ACC112 (cell line): ENCODE measurements around the gene ZFP36.
A peak's percentile ranks its signal among the peaks of the same experiment; 100 is the strongest.
"Not testable (repeated sequence)": the region's sequence is repeated elsewhere in the genome, so short reads cannot be mapped to it uniquely, and the experiment has no call there.

Experiments used
- H2AFZ ChIP-seq: fragments of 200-600 bp; sonication (generic); one replicate; pipeline ENCODE4 v1.6.0; 2017; ENCODE audit warnings: antibody characterized with exemption, low read length; ENCODE audit not compliant: unreplicated experiment
- H3K27ac ChIP-seq: fragments of 200-600 bp; sonication (generic); 2 replicates; pipeline ENCODE4 v1.5.1; 2014; ENCODE audit warnings: low read depth, mild to moderate bottlenecking, antibody characterized with exemption, low read length, moderate library complexity
- H3K27me3 ChIP-seq: fragments of 200-600 bp; sonication (generic); 2 replicates; pipeline ENCODE4 v1.6.1; 2014; ENCODE audit warnings: mild to moderate bottlenecking, antibody characterized with exemption, low read length, moderate library complexity, mixed read lengths; ENCODE audit not compliant: insufficient read depth
- H3K36me3 ChIP-seq: fragments of 200-600 bp; sonication (generic); 2 replicates; pipeline ENCODE4 v1.6.1; 2016; ENCODE audit warnings: mild to moderate bottlenecking, antibody characterized with exemption, low read length, moderate library complexity, mixed read lengths; ENCODE audit not compliant: insufficient read depth
- H3K4me1 ChIP-seq: fragments of 200-600 bp; sonication (generic); one replicate; pipeline ENCODE4 v1.6.1; 2016; ENCODE audit warnings: low read length, mixed read lengths; ENCODE audit not compliant: insufficient read depth, unreplicated experiment, control insufficient read depth
- H3K4me3 ChIP-seq: fragments of 200-600 bp; sonication (generic); 2 replicates; pipeline ENCODE4 v1.5.1; 2014; ENCODE audit warnings: mild to moderate bottlenecking, low read depth, low read length
- H3K79me2 ChIP-seq: fragments of 200-600 bp; sonication (generic); one replicate; pipeline ENCODE4 v1.6.0; 2016; ENCODE audit warnings: low read length; ENCODE audit not compliant: control insufficient read depth, unreplicated experiment, insufficient read depth

The ZFP36 gene

DNA sequence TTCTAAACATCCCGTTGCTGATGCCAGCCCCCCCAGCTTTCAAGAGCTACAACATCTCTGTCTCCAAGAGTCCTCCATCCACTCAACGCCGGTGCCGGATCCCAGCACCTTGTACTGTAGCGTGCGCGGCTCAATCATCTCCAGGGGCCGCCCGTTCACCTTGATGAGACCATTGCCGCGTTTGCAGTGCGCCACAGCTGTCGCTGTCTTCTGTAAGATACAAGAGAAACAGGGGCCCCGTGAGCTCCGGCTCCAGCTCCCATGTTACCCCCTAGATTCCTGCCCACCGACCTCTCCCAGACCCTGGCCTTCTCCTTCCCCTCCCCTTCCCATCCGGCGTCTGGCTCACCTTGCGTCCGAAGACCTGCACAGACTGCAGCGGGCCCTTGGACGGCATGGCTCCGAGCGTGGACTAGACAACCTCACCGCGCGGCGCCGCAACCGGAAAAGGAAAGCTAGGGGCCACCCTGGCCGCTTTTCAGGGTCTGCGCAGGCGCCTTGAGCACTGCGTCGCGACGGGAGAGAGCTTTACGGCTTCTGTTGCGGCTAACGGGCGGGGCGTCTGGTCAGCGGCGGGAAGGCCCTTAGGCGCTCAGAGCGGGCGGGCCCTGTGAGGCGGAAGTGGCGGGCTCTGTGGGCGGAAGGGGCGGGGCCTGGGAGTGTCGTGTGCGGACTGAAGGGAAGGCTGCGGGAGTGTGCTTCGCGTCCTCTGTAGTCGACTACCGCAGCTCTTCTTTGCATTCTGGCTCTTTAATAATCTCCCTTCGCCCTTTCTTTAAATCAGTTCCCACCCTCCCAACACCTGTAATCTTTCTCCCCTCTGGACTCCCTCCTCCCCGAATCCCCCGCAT, 29.1 kb downstream of the ZFP36 start, which contains the start of gene RPS16:
TSS of gene RPS16 (minus strand) at position 451 of the 851 bp plus-strand sequence. CDS start at position 397, 54 bp downstream.
- peak within 1 kb of the TSS; percentile 73 for H3K27ac ChIP-seq

DNA sequence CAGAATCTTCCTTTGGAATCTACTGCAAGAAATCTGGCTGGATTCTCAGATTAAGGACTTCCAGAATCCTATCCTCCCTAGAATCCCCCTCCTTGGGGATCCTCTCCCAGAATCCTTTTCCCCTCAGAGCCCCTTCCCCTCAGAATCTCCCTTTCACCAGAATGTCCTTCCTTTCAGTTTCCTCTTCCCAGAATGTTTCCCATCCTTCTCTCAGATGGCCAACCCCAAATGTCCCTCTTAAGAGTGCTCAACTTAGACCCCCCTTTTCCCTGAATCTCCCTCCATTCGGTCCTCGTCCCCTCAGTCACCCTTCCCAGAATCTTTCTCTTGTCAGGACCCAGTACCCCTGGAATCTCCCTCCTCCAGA, 29.7 kb downstream of the ZFP36 start:
- Histone ChIP-seq H3K27ac (peak overlapping the region; percentile 47), H3K4me1 (peaks cover 11% of the 10 kb centered on the region), H2AFZ (no peak overlapping the region), H3K79me2 (peaks cover 25% of the 10 kb centered on the region), H3K36me3 (peaks cover 18% of the 10 kb centered on the region; the same call in 1 of the 2 replicates), H3K4me3 (peak overlapping the region; percentile 92), H3K27me3 (no peaks in the 10 kb centered on the region)

More for the DNA sequence above, 29.1 kb downstream of the ZFP36 start, which contains the start of gene RPS16:
- no peaks in the 10 kb centered on the region for H3K27me3 ChIP-seq
- no peak within 1 kb of the TSS for H2AFZ ChIP-seq
- peaks cover 25% of the 10 kb centered on the region for H3K79me2 ChIP-seq
- H3K36me3 ChIP-seq = peaks cover 18% of the 10 kb centered on the region; the same call in 1 of the 2 replicates
- peak within 1 kb of the TSS; percentile 92 for H3K4me3 ChIP-seq
- H3K4me1 ChIP-seq = peaks cover 11% of the 10 kb centered on the region

DNA sequence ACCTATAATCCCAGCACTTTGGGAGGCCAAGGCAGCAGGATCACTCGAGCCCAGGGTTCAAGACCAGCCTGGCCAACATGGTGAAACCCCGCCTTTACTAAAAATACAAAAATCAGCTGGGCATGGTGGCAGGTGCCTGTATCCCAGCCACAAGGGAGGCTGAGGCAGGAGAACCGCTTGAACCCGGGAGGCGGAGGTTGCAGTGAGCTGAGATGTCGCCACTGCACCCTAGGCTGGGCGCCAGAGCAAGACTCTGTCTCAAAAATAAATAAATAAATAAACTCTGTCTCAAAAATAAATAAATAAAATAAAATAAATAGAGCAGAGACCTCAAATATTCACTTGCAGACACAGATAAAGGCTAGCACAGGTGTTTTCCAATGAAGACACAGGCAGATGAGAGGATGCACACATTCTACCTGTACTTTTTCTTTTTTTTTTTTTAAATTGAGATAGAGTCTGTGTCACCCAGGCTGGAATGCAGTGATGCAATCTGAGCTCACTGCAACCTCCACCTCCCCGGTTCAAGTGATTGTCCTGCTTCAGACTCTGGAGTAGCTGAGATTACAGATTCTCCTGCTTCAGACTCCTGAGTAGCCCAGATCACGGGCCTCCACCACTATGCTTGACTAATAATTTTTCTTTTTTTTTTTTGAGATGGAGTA, 31.8 kb downstream of the ZFP36 start:
- peaks cover 12% of the 10 kb centered on the region; the same call in 1 of the 2 replicates for H3K36me3 ChIP-seq
- no peak overlapping the region for H3K27ac ChIP-seq
- no peak overlapping the region for H2AFZ ChIP-seq
- no peak overlapping the region for H3K4me3 ChIP-seq
- H3K27me3 ChIP-seq = no peaks in the 10 kb centered on the region
- H3K79me2 ChIP-seq = peaks cover 23% of the 10 kb centered on the region
- H3K4me1 ChIP-seq = peaks cover 10% of the 10 kb centered on the region

DNA sequence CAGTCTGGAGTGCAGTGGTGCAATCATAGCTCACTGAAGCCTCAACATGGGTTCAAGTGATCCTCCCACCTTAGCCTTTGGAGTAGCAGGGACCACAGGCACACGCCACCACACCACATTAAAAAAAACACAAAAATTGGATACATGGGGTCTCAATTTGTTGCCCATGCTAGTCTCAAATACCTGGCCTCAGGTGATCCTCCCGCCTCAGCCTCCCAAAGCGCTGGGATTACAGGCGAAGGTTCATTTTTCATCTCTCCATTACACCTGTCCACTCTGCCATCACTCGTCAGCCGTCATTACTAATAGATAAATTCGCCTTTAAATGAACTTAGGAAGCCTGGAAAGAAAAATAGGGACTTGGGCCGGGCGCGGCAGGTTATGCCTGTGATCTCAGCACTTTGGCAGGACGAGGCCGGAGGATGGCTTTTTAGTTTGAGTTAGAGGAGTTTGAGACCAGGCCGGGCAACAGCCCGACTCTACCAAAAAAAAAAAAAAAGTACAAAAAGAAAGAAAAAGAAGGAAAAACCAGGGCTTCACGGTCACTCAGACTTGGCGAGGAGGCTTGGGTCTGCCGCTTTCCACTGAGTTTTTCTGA, 38.0 kb downstream of the ZFP36 start:
- peak overlapping the region; percentile 65 for H2AFZ ChIP-seq
- H3K27me3 ChIP-seq = no peaks in the 10 kb centered on the region
- peaks cover 15% of the 10 kb centered on the region for H3K4me1 ChIP-seq
- peaks cover 50% of the 10 kb centered on the region for H3K79me2 ChIP-seq
- H3K27ac ChIP-seq = peak overlapping the region; percentile 89
- no peaks in the 10 kb centered on the region for H3K36me3 ChIP-seq
- peak overlapping the region; percentile 98 for H3K4me3 ChIP-seq

DNA sequence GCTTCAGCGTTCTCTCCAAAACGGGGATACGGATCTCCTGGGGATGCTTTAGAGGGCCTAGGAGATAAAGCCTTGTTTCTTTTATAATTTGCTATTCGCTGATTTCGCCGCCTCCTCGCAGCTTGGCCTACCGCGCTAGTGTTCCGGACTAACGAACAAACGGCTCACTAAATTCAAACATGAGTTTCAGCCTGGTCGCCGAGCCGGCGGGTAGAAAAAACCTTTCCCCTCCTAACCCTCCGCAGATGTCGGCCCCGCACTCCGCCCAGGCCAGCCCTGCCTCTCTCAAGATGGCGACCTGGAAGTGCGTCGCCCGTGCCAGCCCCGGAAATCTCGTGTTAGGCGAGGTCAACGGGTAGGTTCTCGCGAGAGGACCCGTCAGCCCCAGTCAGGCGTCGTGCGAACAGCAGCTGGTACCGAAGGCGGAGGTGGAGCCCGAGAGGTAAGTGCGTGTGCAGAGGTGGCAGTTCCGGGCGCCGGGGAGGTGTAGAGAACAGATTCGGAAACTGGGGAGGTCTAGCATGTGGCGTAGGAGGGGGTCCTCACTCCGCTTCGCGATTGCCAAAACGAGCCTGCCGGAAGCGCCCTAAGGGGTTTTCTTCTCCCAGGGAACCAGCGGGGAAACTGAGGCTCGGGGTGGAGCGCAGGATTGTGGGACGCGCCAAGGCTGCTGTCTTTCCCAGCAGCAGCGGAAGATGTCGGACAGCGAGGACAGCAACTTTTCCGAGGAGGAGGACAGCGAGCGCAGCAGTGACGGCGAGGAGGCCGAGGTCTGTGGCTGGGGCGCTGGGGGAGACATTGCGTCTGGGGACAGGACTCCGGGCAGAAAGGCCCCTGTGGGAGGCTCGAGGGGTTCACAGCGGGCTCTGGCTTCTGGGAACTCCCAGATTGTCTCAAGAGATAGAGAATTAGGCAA, 38.8 kb downstream of the ZFP36 start, which contains the start of gene SUPT5H:
TSS of gene SUPT5H (plus strand) at position 387 of the 916 bp plus-strand sequence. CDS start at position 696, 309 bp downstream.
- peaks cover 15% of the 10 kb centered on the region for H3K4me1 ChIP-seq
- no peaks in the 10 kb centered on the region for H3K36me3 ChIP-seq
- H3K27me3 ChIP-seq = no peaks in the 10 kb centered on the region
- H2AFZ ChIP-seq = peak within 1 kb of the TSS; percentile 85
- peak within 1 kb of the TSS; percentile 89 for H3K27ac ChIP-seq
- H3K4me3 ChIP-seq = peak within 1 kb of the TSS; percentile 98
- peaks cover 58% of the 10 kb centered on the region for H3K79me2 ChIP-seq

DNA sequence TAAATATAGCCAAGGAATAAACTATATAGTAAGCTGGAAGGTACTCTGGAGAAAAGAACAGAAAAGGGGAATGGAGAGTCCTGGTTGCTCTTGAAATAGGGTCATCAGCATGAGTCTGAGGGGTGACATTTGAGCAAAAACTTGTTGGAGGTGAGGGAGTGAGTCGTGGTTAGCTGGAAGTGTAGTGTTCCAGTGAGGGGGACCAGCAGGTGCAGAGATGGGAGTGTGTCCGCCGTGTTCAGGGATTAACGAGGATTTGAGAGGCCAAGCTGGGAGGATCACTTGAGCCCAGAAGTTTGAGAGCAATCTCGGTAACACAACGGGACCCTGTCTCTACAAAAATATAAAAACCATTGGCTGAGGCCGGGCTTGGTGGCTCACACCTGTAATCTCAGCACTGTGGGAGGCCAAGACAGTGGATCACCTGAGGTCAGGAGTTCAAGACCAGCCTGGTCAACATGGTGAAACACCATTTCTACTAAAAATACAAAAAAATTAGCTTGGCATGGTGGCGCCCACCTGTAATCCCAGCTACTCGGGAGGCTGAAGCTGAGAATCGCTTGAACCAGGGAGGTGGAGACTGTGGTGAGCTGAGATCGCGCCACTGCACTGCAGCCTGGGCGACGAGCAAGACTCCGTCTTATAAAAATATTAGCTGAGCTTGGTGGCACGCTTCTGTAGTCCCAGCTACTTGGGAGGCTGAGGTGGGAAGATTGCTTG, 39.9 kb downstream of the ZFP36 start:
- H3K4me3 ChIP-seq = peak overlapping the region; percentile 98
- H3K27ac ChIP-seq = peak overlapping the region; percentile 89; the same call in 1 of the 2 replicates
- peaks cover 15% of the 10 kb centered on the region for H3K4me1 ChIP-seq
- H3K27me3 ChIP-seq = no peaks in the 10 kb centered on the region
- no peak overlapping the region for H2AFZ ChIP-seq
- no peaks in the 10 kb centered on the region for H3K36me3 ChIP-seq
- peaks cover 68% of the 10 kb centered on the region for H3K79me2 ChIP-seq

DNA sequence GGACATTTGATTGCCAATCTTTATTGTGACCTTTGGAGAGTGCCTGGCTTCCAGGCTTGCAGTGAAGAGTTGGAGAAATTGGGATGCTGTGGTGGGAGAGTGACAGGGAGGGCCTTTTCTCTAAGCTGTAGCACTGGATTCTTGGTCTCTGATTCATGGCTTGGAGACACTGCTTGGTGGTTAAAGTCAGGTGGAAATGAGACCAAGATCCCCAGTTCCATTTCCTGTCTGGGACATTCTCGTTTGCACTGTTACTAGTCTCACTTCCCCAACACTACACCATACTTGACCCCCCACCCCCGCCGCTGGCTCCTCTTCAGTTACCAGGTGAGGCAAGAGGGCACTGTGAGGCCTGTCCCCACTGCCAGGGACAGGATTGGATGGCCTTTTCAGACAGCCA, 41.6 kb downstream of the ZFP36 start:
- Histone ChIP-seq H3K4me3 (no peak overlapping the region), H3K79me2 (peaks cover 81% of the 10 kb centered on the region), H3K27ac (no peak overlapping the region), H3K27me3 (no peaks in the 10 kb centered on the region), H3K4me1 (peaks cover 15% of the 10 kb centered on the region), H3K36me3 (no peaks in the 10 kb centered on the region), H2AFZ (no peak overlapping the region)

DNA sequence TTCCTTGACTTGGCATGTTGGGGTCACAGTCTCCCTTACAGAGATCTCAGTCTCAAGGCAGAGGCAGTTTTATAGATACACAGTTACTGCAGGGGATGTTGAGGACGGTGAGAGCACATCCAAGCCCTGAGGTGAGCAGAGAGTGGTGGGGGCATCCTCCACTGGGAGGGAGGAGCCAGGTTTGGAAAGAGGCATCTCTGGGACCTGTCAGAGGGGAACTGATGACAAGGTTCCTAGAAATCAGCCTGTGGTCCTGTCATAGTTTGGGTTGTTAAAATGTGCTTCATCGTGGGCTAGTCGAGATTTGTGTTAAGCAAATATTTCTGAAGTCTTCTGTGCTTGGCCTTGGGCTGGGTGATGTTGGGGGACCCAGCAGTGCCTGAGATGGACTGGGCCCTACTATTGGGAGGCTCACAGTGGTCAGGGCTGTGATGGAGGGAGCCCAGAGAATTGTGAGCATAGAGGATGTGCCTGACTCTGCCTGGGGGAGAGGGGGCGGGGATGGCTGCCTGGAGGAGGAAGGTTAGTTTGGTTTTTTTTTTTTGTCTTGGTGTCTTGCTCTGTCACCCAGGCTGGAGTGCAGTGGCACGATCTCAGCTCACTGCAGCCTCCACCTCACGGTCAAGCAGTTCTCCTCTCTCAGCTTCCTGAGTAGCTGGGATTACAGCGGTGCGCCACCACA, 42.6 kb downstream of the ZFP36 start:
- Histone ChIP-seq H2AFZ (no peak overlapping the region), H3K27ac (no peak overlapping the region), H3K4me1 (peaks cover 15% of the 10 kb centered on the region), H3K36me3 (no peaks in the 10 kb centered on the region), H3K4me3 (no peak overlapping the region), H3K79me2 (peaks cover 81% of the 10 kb centered on the region), H3K27me3 (no peaks in the 10 kb centered on the region)

DNA sequence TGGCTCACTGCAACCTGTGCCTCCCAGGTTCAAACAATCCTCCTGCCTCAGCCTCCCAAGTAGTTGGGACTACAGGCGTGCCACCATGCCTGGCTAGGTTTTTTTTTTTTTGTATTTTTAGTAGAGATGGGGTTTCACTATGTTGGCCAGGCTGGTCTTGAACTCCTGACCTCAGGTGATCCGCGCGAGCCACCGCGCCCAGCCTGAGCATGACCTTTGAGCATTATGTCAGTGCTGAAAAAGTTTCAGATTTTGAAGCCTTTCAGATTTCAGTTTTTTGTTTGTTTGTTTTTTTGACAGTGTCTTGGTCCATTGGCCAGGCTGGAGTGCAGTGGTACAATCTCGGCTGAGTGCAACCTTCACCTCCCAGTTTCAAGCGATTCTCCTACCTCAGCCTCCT, 44.6 kb downstream of the ZFP36 start:
- H3K27ac ChIP-seq, H2AFZ ChIP-seq, H3K36me3 ChIP-seq, H3K4me3 ChIP-seq, H3K27me3 ChIP-seq: not testable (repeated sequence)
- H3K4me1 ChIP-seq = peaks cover 15% of the 10 kb centered on the region
- peaks cover 66% of the 10 kb centered on the region for H3K79me2 ChIP-seq
